ENCODE results near the gene YY1.

DNA sequence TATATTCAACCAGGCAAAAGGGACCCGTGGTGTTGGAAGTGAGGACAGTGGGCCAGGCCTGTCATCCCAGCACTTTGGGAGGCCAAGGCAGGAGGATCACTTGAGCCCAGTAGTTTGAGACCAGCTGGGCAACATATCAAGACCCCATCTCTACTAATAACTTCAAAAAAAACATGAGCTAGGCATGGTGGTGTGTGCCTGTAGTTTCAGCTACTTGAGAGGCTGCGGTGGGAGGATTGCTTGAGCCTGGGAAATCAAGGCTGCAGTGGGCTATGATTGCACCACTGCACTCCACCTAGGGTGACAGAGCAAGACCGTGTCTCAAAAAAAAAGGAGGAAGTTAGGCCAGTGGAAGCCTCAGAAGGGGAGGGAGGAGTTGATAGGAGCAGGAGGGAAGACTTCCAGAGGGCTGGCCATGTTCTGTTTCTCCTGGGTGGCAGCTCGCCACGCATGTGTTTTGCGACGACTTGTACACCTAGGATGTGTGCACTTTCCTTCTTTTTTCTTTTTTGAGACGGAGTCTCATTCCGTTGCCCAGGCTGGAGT is 57.2 kb downstream of the YY1 start:
- TF ChIP-seq, protein P1, sequence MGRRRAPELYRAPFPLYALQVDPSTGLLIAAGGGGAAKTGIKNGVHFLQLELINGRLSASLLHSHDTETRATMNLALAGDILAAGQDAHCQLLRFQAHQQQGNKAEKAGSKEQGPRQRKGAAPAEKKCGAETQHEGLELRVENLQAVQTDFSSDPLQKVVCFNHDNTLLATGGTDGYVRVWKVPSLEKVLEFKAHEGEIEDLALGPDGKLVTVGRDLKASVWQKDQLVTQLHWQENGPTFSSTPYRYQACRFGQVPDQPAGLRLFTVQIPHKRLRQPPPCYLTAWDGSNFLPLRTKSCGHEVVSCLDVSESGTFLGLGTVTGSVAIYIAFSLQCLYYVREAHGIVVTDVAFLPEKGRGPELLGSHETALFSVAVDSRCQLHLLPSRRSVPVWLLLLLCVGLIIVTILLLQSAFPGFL (CRISPR knock-in tag; IDR thresholded peaks at IDR 0.05), result no peak
- TF ChIP-seq SMARCC2 (IDR thresholded peaks at IDR 0.05; ENCODE audit: low read depth) (no peak), CREM (IDR thresholded peaks at IDR 0.05; ENCODE audit: low read depth) (no peak), ZFX (CRISPR knock-in tag; IDR thresholded peaks at IDR 0.05) (no peak), GATAD2A (IDR thresholded peaks at IDR 0.05) (no peak), RBFOX2 (IDR thresholded peaks at IDR 0.05; ENCODE audit: low read depth, low read length) (no peak), KAT2B (IDR thresholded peaks at IDR 0.05; ENCODE audit: low read depth, low read length) (no peak), EZH2 (IDR thresholded peaks at IDR 0.05; ENCODE audit: borderline replicate concordance, low read depth, low read length) (no peak), TBL1XR1 (IDR thresholded peaks at IDR 0.05; ENCODE audit: low read length in 2 of 2) (no peak)
- TF ChIP-seq, protein P2, sequence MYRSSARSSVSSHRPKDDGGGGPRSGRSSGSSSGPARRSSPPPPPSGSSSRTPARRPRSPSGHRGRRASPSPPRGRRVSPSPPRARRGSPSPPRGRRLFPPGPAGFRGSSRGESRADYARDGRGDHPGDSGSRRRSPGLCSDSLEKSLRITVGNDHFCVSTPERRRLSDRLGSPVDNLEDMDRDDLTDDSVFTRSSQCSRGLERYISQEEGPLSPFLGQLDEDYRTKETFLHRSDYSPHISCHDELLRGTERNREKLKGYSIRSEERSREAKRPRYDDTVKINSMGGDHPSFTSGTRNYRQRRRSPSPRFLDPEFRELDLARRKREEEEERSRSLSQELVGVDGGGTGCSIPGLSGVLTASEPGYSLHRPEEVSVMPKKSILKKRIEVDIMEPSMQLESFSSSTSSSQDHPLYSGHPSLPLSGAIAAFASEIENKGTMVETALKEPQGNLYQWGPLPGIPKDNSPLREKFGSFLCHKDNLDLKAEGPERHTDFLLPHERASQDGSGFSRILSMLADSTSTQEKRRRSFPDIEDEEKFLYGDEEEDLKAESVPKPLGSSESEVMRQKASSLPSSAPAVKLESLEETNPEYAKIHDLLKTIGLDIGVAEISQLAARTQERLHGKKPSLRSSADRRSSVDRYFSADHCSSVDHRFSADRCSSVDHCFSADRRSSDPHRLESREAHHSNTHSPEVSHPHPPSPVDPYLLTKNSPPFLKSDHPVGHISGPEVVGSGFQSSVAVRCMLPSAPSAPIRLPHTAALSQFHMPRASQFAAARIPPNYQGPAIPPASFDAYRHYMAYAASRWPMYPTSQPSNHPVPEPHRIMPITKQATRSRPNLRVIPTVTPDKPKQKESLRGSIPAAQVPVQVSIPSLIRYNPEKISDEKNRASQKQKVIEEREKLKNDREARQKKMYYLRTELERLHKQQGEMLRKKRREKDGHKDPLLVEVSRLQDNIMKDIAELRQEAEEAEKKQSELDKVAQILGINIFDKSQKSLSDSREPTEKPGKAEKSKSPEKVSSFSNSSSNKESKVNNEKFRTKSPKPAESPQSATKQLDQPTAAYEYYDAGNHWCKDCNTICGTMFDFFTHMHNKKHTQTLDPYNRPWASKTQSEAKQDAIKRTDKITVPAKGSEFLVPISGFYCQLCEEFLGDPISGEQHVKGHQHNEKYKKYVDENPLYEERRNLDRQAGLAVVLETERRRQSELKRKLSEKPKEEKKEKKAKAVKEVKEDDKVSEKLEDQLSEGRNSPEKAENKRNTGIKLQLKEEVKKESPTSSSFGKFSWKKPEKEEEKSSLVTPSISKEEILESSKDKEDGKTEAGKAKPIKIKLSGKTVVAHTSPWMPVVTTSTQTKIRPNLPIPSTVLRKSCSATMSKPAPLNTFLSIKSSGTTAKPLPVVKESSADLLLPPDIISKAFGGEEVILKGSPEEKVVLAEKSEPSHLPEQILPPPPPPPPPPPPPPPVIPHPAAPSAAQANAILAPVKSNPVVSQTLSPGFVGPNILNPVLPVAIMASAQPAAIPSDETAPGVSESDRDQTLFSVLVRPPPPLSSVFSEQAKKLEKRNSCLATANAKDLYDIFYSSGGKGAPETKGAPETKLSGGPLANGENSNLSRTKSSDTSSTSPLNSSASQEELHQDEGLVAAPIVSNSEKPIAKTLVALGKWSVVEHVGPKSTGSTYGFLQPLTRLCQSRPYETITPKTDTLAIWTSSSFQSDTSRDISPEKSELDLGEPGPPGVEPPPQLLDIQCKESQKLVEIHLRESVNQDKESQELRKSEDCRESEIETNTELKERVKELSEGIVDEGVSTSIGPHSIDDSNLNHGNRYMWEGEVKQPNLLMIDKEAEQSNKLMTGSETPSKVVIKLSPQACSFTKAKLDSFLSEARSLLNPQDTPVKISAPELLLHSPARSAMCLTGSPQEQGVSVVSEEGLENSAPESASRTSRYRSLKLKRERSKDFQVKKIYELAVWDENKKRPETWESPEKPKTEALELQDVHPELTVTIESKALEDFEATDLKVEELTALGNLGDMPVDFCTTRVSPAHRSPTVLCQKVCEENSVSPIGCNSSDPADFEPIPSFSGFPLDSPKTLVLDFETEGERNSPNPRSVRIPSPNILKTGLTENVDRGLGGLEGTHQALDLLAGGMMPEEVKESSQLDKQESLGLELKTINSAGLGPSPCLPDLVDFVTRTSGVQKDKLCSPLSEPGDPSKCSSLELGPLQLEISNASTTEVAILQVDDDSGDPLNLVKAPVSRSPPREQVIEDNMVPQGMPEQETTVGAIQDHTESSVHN (IDR thresholded peaks at IDR 0.05; ENCODE audit: borderline replicate concordance in 1 of 2, low read depth in 1 of 2), result no peak
- TF ChIP-seq, protein P3, sequence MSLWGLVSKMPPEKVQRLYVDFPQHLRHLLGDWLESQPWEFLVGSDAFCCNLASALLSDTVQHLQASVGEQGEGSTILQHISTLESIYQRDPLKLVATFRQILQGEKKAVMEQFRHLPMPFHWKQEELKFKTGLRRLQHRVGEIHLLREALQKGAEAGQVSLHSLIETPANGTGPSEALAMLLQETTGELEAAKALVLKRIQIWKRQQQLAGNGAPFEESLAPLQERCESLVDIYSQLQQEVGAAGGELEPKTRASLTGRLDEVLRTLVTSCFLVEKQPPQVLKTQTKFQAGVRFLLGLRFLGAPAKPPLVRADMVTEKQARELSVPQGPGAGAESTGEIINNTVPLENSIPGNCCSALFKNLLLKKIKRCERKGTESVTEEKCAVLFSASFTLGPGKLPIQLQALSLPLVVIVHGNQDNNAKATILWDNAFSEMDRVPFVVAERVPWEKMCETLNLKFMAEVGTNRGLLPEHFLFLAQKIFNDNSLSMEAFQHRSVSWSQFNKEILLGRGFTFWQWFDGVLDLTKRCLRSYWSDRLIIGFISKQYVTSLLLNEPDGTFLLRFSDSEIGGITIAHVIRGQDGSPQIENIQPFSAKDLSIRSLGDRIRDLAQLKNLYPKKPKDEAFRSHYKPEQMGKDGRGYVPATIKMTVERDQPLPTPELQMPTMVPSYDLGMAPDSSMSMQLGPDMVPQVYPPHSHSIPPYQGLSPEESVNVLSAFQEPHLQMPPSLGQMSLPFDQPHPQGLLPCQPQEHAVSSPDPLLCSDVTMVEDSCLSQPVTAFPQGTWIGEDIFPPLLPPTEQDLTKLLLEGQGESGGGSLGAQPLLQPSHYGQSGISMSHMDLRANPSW (CRISPR knock-in tag; IDR thresholded peaks at IDR 0.05), result no peak
- TF ChIP-seq, protein P4, sequence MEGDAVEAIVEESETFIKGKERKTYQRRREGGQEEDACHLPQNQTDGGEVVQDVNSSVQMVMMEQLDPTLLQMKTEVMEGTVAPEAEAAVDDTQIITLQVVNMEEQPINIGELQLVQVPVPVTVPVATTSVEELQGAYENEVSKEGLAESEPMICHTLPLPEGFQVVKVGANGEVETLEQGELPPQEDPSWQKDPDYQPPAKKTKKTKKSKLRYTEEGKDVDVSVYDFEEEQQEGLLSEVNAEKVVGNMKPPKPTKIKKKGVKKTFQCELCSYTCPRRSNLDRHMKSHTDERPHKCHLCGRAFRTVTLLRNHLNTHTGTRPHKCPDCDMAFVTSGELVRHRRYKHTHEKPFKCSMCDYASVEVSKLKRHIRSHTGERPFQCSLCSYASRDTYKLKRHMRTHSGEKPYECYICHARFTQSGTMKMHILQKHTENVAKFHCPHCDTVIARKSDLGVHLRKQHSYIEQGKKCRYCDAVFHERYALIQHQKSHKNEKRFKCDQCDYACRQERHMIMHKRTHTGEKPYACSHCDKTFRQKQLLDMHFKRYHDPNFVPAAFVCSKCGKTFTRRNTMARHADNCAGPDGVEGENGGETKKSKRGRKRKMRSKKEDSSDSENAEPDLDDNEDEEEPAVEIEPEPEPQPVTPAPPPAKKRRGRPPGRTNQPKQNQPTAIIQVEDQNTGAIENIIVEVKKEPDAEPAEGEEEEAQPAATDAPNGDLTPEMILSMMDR (IDR thresholded peaks at IDR 0.05 in 2 of 3, conservative IDR thresholded peaks at IDR 0.05 in 1 of 3; ENCODE audit: insufficient read depth in 2 of 3, low read depth in 1 of 3, low read length in 3 of 3), result no peak
